ENCODE results near the gene NSMF.

GRCh38 chr9:137421838-137422603 lies 37.1 kb downstream of the NSMF start:
- TF ChIP-seq CTCF (IDR thresholded peaks at IDR 0.05 in 8 of 11, conservative IDR thresholded peaks at IDR 0.05 in 3 of 11) (no peak), POLR2AphosphoS5 (IDR thresholded peaks at IDR 0.05) (no peak), POLR2A (IDR thresholded peaks at IDR 0.05) (no peak)
